Neural cell (in vitro differentiated cells): ENCODE measurements around the gene RBM46. TPM values are rescaled to one million over a fixed set of nuclear protein-coding genes. Genes with fewer than 3 reads are reported as not detected.

Experiments
- H2AFZ ChIP-seq: fragments of 200-600, 300-800 bp; sonication (generic), shearing (Covaris generic); 2 replicates; pipeline ENCODE4 v1.6.0; 2014; ENCODE audit warnings: low read depth, mild to moderate bottlenecking, antibody characterized with exemption, low read length, moderate library complexity
- H3F3A ChIP-seq: fragments of 200-600 bp; shearing (Covaris generic); 2 replicates; pipeline ENCODE4 v1.6.1; 2016; ENCODE audit warnings: mild to moderate bottlenecking, moderate library complexity, mixed read lengths, antibody characterized with exemption, low read length; ENCODE audit not compliant: insufficient read depth, poor library complexity, severe bottlenecking
- H3K27ac ChIP-seq: fragments of 200-600, 300-800 bp; sonication (generic), shearing (Covaris generic); 2 replicates; pipeline ENCODE4 v1.5.1; 2014; ENCODE audit warnings: mild to moderate bottlenecking, low read length, moderate library complexity
- H3K27me3 ChIP-seq: fragments of 300-800, 200-600 bp; sonication (generic), shearing (Covaris generic); 2 replicates; pipeline ENCODE4 v1.6.0; 2014; ENCODE audit warnings: mild to moderate bottlenecking, low read depth, low read length, moderate library complexity; ENCODE audit not compliant: insufficient read depth
- H3K36me3 ChIP-seq: fragments of 300-800, 200-600 bp; sonication (generic), shearing (Covaris generic); 2 replicates; pipeline ENCODE4 v1.5.1; 2014; ENCODE audit warnings: mild to moderate bottlenecking, antibody characterized with exemption, low read length, moderate library complexity; ENCODE audit not compliant: insufficient read depth
- H3K4me2 ChIP-seq: fragments of 300-800, 200-600 bp; sonication (generic), shearing (Covaris generic); 2 replicates; pipeline ENCODE4 v1.6.0; 2014; ENCODE audit warnings: mild to moderate bottlenecking, low read length
- H3K4me3 ChIP-seq: fragments of 300-800, 200-600 bp; sonication (generic), shearing (Covaris generic); 2 replicates; pipeline ENCODE4 v1.5.1; 2014; ENCODE audit warnings: mild to moderate bottlenecking, low read length, moderate library complexity
- H3K79me2 ChIP-seq: fragments of 200-600 bp; shearing (Covaris generic); replicated peaks from 2 replicates; pipeline ENCODE4 v1.6.0; 2014; ENCODE audit warnings: mild to moderate bottlenecking, low read length, moderate library complexity; ENCODE audit not compliant: insufficient read depth
- H3K9ac ChIP-seq: fragments of 300-800, 200-600 bp; sonication (generic), shearing (Covaris generic); 2 replicates; pipeline ENCODE4 v1.6.1; 2016; ENCODE audit warnings: mild to moderate bottlenecking, low read length, mixed read lengths
- H3K9me2 ChIP-seq: fragments of 200-600 bp; shearing (Covaris generic); 2 replicates; pipeline ENCODE4 v1.6.1; 2016; ENCODE audit warnings: mild to moderate bottlenecking, low read length, mixed read lengths; ENCODE audit not compliant: insufficient read depth
- H3K9me3 ChIP-seq: fragments of 200-600, 300-800 bp; sonication (generic), shearing (Covaris generic); 2 replicates; pipeline ENCODE4 v1.6.1; 2016; ENCODE audit warnings: mild to moderate bottlenecking, mixed run types, low read length, moderate library complexity, mixed read lengths
- H4K20me1 ChIP-seq: fragments of 200-600 bp; shearing (Covaris generic); 2 replicates; pipeline ENCODE4 v1.6.1; 2016; ENCODE audit warnings: mild to moderate bottlenecking, mixed run types; ENCODE audit not compliant: insufficient read depth
- CTCF ChIP-seq: fragments of 450-650 bp; IDR thresholded peaks from 2 replicates; pipeline ENCODE4 v1.5.1; 2014; ENCODE audit warnings: antibody characterized with exemption, mild to moderate bottlenecking, moderate library complexity; ENCODE audit not compliant: poor library complexity, severe bottlenecking
- EP300 ChIP-seq: fragments of 450-650 bp; conservative IDR thresholded peaks from 2 replicates; pipeline ENCODE4 v1.6.1; 2014; ENCODE audit warnings: antibody characterized with exemption, mild to moderate bottlenecking, moderate library complexity; ENCODE audit not compliant: poor library complexity, severe bottlenecking
- EZH2 ChIP-seq: fragments of 200-600, 300-800 bp; shearing (Covaris generic), sonication (generic); IDR thresholded peaks from 2 replicates; pipeline ENCODE4 v1.6.1; 2014; ENCODE audit warnings: antibody characterized with exemption, low read length, borderline replicate concordance, mild to moderate bottlenecking; ENCODE audit not compliant: insufficient read depth, poor library complexity, severe bottlenecking
- MXI1 ChIP-seq: fragments of 450-650 bp; conservative IDR thresholded peaks from 2 replicates; pipeline ENCODE4 v1.6.1; 2014; ENCODE audit warnings: antibody characterized with exemption, mild to moderate bottlenecking; ENCODE audit not compliant: poor library complexity, severe bottlenecking
- POLR2AphosphoS5 ChIP-seq: IDR thresholded peaks from 2 replicates; pipeline ENCODE4 v1.6.1; 2012
- RAD21 ChIP-seq: fragments of 450-650 bp; conservative IDR thresholded peaks from 2 replicates; pipeline ENCODE4 v1.6.1; 2014; ENCODE audit warnings: antibody characterized with exemption, mild to moderate bottlenecking, moderate library complexity
- REST ChIP-seq: IDR thresholded peaks from 2 replicates; pipeline ENCODE4 v1.6.1; 2012; ENCODE audit warnings: borderline replicate concordance
- SMC3 ChIP-seq: fragments of 450-650 bp; conservative IDR thresholded peaks from 2 replicates; pipeline ENCODE4 v1.6.1; 2014; ENCODE audit warnings: antibody characterized with exemption, mild to moderate bottlenecking, moderate library complexity; ENCODE audit not compliant: poor library complexity
- TAF1 ChIP-seq: IDR thresholded peaks from 2 replicates; pipeline ENCODE4 v1.6.1; 2012; ENCODE audit warnings: low read depth
- polyA plus RNA-seq: library from polyadenylated mRNA; depleted of rRNA; stranded (reverse); fragments of >200 nt; gene quantifications from 2 replicates; pipeline ENCODE4 v1.2.3, GENCODE V29; 2014

Gene RBM46
- polyA plus RNA-seq, 1 donor from 2014 or later, result 0.09 TPM

- Histone ChIP-seq H3K27ac (no peak overlapping the region), H3K4me3 (no peak overlapping the region), H3K9me2 (no peaks in the 10 kb centered on the region), H3K9ac (no peak overlapping the region), H3F3A (no peaks in the 10 kb centered on the region), H3K9me3 (no peaks in the 10 kb centered on the region), H3K79me2 (no peaks in the 10 kb centered on the region), H3K4me2 (no peak overlapping the region), H3K36me3 (no peaks in the 10 kb centered on the region), H3K27me3 (peaks cover 64% of the 10 kb centered on the region), H4K20me1 (no peaks in the 10 kb centered on the region), H2AFZ (no peak overlapping the region)
- TF ChIP-seq POLR2AphosphoS5, result no peak
- TF ChIP-seq MXI1, result no peak
- no peak for TF ChIP-seq SMC3
Observed at GRCh38 chr4:154741131-154741665, 39.9 kb upstream of the RBM46 start.

GRCh38 chr4:154741922-154742850 lies 38.9 kb upstream of the RBM46 start:
- peak overlapping the region; percentile 24 for H3K9ac ChIP-seq
- no peaks in the 10 kb centered on the region for H3K9me3 ChIP-seq
- TF ChIP-seq MXI1, result no peak
- TF ChIP-seq RAD21, result no peak
- no peak for TF ChIP-seq SMC3
- TF ChIP-seq CTCF, result no peak
- TF ChIP-seq REST, result no peak
- TF ChIP-seq EZH2, result no peak
- no peak for TF ChIP-seq TAF1
- no peak for TF ChIP-seq POLR2AphosphoS5
- no peak for TF ChIP-seq EP300
- H2AFZ ChIP-seq, result no peak overlapping the region
- peak overlapping the region; percentile 26 for H3K4me2 ChIP-seq
- no peaks in the 10 kb centered on the region for H3K79me2 ChIP-seq
- H3F3A ChIP-seq, result no peaks in the 10 kb centered on the region
- H4K20me1 ChIP-seq, result no peaks in the 10 kb centered on the region
- no peaks in the 10 kb centered on the region for H3K36me3 ChIP-seq
- H3K9me2 ChIP-seq, result no peaks in the 10 kb centered on the region
- no peak overlapping the region for H3K27ac ChIP-seq
- H3K27me3 ChIP-seq, result peaks cover 68% of the 10 kb centered on the region
- peak overlapping the region; percentile 58 for H3K4me3 ChIP-seq
